Measurements from ENCODE around the gene NINJ1.
"Not testable (repeated sequence)": the region's sequence is repeated elsewhere in the genome, so short reads cannot be mapped to it uniquely, and the experiment has no call there.

The NINJ1 gene

GRCh38 chr9:93159601-93160471, 25.8 kb upstream of the NINJ1 start:
- peak; percentile 77 for DNase-seq (ENCODE audit: low spot score)

DNA sequence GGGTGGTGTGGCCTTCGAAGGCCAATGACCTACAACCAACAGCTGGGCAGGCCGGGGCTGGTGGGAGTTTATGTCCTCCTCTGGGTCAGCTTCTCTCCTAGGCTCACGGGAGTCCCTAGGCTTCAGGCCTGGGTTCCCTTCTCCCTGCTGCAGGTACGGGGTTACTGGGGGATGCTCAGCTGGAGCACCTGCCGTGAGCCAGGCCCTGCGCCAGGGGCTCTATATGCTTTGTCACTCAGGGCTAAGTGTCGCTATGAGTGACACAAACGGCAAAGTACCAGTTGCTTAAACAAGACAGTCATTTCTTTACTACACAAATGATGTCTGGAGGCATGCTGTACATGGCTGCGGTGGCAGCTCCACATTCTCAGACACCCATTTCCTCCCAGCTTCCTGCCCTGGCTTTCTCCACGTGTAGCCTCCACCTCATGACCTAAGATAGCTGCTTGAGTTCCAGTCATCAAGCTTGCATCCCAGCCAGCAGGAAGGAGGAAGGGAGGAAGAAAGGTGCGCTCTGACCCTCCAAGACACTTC, 22.5 kb upstream of the NINJ1 start:
- DNase-seq (ENCODE audit: low spot score): peak; percentile 94

DNA sequence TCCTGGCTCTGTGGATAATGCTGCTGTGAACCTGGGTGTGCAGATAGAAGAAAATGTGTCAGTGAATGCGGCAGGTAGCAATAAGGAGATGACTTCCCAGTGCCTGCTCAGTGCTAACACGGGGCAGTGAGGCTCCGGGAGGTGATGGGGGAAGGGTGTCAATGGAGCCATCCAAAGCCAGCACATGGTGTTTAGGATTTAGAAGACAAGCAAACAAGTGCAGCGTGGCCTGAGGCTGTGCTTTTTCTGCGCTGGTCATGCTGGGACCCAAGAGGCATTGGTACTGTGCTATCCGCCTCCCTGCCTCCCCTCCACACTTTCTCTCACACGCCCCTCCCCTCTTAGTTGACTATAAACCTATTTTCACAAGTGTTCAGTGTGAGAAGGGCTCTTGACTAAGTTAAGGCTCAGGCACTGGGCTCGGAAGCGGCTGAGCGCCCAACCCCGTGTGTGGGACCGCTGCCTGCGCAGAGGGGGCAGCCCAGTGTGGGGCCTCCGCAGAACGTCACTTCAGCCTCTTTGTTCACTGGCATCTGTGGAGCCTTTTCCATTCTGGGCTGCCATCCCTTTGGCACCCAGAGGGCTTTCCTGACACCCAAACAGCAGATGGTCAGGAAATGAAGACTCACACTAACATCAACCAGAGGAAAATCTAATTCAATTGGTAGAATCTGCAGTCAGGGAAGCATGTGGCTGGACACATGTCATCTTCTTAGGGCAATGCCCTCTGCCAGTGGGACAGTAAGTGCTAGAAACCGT, 21.8 kb upstream of the NINJ1 start:
- DNase-seq (ENCODE audit: low spot score): no peak

- DNase-seq (ENCODE audit: low spot score): no peak
Measured at GRCh38 chr9:93154293-93154903, 20.3 kb upstream of the NINJ1 start.

GRCh38 chr9:93151097-93151784, 17.2 kb upstream of the NINJ1 start:
- no peak for DNase-seq (ENCODE audit: low spot score)

GRCh38 chr9:93149361-93149760, 15.3 kb upstream of the NINJ1 start:
- DNase-seq (ENCODE audit: low spot score): peak; percentile 11

GRCh38 chr9:93148721-93149120, 14.7 kb upstream of the NINJ1 start:
- no peak for DNase-seq (ENCODE audit: low spot score)

DNA sequence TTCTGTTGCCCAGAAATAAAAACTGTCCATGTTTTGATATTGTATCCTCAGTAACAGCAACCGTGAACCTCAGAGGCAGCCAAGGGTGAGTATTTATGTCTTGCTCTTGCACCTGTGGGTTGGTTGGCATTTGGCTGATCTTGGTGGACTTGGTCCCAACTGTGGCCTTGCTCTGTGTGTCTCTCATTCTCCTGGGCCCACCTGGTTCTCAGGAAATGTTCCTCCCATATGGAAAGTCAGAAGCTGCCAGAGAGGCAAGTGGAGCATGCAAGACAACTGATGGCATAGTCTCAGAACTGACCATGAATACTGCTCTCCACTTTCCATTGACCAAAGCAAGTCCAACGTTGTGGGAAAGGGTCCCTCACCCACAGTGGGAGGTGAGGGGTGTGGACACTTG, 13.6 kb upstream of the NINJ1 start:
- DNase-seq (ENCODE audit: low spot score): no peak

DNA sequence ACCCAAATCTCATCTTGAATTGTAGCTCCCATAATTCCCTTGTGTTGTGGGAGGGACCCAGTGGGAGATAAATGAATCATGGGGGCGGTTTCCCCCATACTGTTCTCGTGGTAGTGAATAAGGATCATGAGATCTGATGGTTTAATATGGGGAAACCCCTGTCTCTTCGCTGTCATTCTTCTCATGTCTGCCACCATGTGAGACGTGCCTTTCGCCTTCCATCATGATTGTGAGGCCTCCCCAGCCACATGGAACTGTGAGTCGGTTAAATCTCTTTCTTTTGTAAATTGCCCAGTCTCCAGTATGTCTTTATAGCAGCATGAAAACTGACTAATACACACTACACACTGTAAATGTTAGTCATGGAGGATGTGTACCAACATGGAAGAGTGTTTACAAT, 12.6 kb upstream of the NINJ1 start:
- not testable (repeated sequence) for DNase-seq (ENCODE audit: low spot score)

- DNase-seq (ENCODE audit: low spot score): no peak
Measured at GRCh38 chr9:93143830-93144530, 9.9 kb upstream of the NINJ1 start.

DNA sequence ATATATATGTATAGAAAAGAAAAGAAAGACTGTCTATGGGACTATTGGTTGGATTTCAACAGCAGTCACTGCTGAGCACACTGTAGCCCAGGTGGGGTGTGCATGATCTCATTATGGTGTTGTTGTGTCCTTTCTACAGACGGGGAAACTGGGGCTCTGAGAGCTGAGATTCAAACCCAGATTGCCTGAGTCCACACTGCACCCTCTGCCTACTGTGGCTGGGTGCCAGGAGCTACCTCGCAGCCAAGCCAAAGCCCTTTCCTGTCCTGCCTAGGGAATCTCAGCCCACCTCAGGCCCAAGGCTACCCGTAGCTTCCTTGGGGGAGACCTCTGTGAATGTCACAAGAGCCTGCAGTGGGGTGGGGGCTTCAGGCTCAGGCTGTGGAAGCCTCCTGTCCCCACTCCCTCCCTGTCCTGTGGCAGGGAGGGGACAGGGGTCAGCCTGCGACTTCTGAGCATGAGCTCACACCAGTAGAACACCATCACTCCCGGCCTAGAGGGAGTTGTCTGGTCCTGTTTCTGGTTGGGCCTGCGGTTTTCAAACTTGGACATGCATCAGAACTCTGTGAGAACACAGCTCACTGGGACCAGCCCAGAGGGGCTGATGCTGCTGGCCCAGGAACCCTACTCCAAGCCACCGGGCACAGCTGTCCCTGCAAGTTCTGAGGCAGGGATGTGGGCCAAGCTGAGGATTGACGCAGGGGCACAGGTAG, 7.9 kb upstream of the NINJ1 start:
- no peak for DNase-seq (ENCODE audit: low spot score)

GRCh38 chr9:93139365-93140182, 5.5 kb upstream of the NINJ1 start:
- DNase-seq (ENCODE audit: low spot score): no peak

- no peak for DNase-seq (ENCODE audit: low spot score)
Measured at GRCh38 chr9:93138171-93138764, 4.2 kb upstream of the NINJ1 start.

DNA sequence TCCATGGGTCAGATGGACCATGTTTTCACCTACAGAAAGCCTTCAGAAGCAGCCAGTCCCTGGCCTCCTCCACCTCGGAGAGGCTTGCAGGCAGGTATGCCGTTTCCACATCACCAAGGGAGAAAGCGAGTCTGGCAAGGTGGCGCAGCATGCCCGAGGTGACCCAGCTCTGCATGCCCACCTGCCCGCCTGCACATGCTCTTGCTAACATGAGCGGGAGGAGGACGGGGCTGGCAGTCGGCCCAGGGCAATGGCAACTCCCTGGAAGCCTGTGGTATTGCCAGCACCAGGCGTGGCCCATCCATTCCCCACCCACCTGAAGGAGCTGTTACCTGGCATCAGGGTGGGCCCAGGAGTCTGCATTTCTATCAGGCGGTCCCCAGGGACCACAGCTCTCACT, 3.3 kb upstream of the NINJ1 start:
- DNase-seq (ENCODE audit: low spot score): no peak

- no peak for DNase-seq (ENCODE audit: low spot score)
Measured at GRCh38 chr9:93136011-93136440, 2.0 kb upstream of the NINJ1 start.

DNA sequence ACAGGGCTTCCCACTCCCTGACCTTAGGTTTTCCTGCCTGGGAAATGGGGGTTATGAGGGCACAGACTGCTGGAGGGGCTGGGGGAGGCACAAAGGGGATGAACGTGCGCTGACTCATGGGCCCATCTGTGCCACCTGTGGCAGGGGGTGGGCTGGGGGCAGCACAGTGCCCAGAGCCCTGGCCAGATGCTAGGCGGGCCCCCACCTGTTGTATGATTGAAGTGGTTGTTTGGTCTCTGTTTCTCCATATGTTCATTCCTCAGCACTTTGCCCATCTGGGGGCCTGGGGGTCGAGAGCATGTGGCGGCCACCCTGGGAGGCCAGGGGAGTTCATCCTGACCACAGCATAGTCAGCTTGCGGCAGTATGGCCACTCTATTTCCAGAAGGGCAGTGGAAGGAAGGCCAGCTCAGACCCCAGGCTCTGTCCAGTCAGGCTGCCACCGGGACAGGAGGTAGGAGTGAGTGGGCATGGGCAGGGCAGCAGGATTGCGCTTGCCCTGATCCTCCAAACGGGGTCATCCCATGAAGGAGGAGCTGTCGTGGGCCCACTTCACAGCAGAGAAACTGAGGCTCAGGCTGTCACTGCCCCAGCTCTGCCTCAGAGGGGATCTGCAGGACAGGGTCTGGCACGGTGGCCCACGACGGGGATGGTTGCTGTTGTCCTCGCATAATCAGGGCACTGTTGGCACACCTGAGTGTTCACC, 841 bp upstream of the NINJ1 start:
- DNase-seq (ENCODE audit: low spot score): no peak

GRCh38 chr9:93133681-93134014, 403 bp downstream of the NINJ1 start:
- no peak for DNase-seq (ENCODE audit: low spot score)

DNA sequence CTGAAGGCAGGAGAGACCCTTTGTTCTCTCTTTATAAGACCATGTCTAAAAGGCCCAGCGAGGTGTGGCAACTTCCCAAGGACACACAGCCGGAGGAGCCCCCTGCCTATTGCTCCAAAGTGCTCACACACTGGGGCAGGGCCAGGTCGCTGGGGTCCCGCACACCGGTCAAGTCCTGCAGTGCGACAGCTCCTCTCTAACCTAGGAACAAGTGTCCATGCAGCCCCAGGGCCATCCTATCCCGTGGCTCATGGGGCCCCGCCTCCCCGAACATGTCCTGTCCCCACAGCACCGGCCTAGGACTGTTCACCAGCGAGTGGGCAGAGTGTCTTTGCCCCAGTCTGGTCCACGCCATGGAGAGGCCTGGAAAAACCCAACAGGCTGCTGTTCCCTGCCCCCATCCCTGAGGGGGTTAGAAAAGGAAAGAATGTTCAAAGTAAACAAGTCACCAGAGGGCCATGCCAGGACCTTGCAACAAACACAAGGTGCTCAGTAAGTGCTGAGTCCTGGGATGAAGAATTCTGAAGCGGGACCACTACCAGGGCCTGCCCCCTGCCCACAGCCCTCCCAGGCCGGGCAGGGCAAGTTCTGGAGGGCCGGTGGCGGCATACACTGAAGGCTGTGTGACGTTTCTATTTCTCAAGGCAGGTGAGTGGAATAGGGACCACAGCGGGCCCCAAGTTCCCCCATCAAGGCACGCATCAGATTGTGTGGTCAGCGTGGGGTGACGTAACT, 938 bp downstream of the NINJ1 start:
- peak; percentile 63 for DNase-seq (ENCODE audit: low spot score)

Measured in activated CD4-positive, alpha-beta T cell treated with anti-CD3 and anti-CD28 coated beads, Interleukin-2, Interleukin-4, amounts not matched to agents 100 ng/mL and 50 ng/mL, durations not matched to agents 16 hours and 8 hours (primary cell).